Fibroblast of skin of abdomen (primary cell): ENCODE results near the gene SCRT2.

ENCODE experiments used
- DNase-seq: peaks from one replicate; pipeline ENCODE4 v3.0.0-alpha.2; 2013

SCRT2 gene

DNA sequence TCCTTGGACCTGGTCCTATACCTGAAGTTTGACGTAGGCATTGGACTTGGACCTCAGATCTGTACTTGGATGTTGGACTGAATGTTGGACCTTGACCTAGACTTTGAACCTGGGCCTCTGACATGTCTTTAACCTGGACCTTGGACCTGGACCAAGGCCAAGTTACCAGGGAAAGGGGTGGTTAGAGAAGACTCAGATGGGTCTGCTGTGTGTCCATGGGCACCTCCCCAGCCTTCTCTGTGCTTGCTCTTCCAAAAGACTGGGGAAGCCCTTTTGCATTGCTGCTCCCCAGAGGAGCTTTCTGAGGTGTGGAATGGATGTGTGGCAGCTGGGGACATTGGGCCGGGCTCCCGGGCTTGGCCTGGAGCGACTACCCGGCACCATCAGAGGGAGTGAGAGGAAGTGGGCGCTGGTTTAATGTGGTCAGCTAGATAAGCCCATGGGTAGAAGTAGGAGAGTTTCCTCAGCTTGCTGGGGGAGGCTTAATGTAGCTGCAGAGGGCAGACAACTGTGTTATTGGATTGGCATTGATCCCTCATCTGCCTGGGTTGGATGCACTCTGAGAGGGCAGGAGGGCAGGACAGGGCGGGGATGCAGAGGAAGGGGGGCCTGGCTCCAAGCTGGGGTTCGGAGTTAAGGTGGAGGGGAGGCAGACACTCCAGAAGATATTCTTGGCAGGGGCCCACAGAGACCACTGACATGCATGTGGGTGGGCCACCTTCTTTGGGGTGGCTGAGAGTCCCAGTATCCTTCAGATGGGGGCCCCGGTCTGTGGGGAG lies 4.2 kb downstream of the SCRT2 start:
- no peak for DNase-seq

- no peak for DNase-seq
Measured at GRCh38 chr20:669573-669972, 6.0 kb downstream of the SCRT2 start.

DNA sequence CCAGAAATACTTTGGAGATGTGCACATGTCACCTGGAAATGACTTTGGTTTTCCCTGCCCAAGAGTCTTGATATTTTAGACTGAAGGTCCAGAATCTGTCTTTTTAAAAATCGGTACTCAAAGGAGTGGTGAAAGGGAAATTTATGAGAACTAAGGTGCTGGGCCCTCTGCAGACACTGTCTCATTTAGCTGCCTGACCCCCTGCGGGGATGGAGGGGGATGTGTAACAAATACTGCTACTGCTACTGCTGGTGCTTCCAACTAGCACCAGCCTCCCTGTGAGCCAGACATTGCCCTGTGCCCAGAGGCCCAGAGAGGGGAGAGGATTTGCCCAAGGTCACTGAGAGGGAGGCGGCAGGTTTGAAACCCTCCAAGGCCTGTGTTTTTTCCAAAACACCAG lies 7.0 kb downstream of the SCRT2 start:
- DNase-seq: no peak

DNA sequence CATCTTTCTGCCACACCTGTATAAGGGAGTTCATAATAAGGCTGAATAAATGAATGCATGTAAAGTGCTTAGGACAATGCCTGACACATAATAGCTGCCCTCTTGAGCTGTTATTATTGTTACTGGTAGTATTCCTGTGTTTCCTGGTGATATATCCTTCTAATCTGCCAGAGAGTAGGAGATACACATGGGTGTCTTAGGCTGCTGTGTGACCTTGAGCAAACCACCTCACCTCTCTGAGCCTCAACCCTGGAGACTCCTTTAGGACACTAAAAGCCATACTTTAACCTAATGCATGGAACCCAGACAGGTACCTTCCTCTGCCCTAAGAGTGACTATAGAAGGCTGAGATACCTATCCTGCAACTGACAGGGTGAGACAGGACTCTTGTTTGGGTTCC lies 7.6 kb downstream of the SCRT2 start:
- DNase-seq: no peak

GRCh38 chr20:667351-668034 lies 8.1 kb downstream of the SCRT2 start:
- no peak for DNase-seq

DNA sequence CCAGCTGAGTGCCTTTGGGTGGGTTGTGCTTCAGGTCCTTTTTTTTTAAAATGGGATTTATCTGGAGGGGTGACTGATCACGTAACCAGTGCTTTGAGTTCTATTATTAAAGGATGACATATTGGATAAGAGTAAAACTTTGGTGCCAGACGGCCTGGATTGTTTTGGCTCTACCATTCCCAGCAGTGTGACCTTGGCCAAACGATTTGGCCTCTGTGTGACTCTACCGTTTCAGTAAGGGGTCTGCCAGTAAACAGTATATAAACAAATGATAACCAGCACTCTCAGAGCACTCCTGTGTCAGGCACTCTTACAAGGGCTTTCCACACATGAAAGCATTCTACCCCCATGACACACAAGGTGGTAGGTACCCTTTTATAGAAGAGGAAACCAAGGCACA lies 8.7 kb downstream of the SCRT2 start:
- DNase-seq: no peak

- DNase-seq: no peak
Measured at GRCh38 chr20:665276-665675, 10.3 kb downstream of the SCRT2 start.

DNA sequence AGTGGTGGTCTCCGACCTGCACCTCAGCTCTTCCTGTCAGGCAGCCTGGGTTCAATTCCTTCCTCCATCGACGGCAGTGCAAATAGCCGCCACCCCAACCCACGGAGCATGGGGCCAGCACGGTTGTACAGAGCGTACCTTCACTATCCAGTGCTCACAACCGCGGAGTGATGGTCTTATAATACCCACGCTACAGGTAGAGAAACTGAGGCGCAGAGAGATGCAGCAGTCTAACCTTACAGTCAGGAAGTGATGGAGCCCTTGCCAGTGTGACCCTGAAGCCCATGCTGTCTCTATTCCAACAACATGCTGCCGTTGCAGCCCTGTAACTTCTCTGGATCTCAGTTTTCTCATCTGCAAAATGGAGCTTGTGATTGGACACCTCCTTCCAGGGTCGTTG lies 11.0 kb downstream of the SCRT2 start:
- DNase-seq: no peak

- no peak for DNase-seq
Measured at GRCh38 chr20:664151-664550, 11.5 kb downstream of the SCRT2 start.

GRCh38 chr20:663315-664090 lies 12.1 kb downstream of the SCRT2 start:
- DNase-seq: no peak

DNA sequence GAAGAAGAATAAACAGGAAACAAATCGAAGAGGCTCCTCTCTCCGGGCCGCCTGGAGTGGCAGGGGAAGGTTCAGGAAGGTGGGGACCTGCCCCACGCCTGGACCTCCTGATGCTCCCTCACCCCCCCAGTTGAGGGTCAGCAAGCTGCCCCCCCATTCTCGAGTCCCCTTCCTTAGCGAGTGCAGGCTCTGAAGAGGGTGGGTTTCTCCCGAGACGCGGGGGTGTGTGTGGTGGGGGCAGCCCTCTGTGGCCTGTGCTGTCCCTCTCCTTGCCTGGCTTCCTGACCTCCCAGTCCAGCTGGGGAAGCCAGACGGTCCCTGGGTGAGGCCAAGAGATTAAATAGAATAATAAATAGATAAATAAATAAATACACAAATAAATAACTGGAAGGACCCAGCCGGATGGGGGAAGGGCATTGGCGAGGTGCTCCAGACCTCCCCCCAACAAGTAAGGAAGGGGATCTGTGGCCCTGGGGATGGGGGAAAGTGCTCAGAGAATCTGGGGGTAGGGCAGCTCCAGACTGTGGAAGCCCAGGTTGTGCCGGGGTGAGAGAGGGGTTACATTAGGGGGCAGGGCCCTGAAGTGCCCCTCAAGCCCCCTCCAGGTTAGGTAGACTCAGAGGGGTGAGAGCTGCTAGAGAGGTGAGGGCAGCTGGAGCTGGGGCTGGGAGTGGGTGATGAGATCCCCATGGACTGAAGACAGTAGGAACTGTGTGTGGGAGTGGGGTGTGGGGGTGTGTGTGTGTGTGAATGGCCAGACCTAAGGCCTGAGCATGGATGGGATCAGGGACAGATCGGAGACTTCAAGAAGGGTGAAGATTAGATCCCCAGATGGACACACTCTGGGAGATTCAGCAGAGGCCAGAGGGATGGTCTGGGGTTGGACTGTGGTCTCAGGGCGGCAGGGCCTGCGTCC lies 13.1 kb downstream of the SCRT2 start:
- DNase-seq: no peak

GRCh38 chr20:661474-662270 lies 13.9 kb downstream of the SCRT2 start:
- DNase-seq: no peak

GRCh38 chr20:658731-659291 lies 16.8 kb downstream of the SCRT2 start:
- peak; percentile 50 for DNase-seq

DNA sequence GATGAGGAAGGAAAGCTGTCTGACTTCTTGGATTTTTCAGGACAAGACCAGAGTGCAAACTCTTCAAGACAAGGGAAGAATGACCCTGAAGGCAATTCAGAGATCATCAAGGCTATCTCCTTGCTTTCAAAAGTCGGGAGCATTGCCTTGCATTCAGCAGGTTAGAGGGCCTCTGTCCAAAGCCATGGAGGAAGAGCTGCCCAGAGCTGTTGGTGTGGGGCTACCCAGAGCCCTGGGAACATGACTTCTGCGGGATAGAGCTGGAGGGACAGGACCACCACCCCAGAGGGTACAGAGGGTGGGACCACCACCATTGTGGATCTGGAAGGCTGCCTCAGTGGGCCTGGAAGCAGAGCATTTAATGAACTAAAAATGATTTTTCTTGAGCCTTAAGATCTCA lies 17.4 kb downstream of the SCRT2 start:
- DNase-seq: no peak

DNA sequence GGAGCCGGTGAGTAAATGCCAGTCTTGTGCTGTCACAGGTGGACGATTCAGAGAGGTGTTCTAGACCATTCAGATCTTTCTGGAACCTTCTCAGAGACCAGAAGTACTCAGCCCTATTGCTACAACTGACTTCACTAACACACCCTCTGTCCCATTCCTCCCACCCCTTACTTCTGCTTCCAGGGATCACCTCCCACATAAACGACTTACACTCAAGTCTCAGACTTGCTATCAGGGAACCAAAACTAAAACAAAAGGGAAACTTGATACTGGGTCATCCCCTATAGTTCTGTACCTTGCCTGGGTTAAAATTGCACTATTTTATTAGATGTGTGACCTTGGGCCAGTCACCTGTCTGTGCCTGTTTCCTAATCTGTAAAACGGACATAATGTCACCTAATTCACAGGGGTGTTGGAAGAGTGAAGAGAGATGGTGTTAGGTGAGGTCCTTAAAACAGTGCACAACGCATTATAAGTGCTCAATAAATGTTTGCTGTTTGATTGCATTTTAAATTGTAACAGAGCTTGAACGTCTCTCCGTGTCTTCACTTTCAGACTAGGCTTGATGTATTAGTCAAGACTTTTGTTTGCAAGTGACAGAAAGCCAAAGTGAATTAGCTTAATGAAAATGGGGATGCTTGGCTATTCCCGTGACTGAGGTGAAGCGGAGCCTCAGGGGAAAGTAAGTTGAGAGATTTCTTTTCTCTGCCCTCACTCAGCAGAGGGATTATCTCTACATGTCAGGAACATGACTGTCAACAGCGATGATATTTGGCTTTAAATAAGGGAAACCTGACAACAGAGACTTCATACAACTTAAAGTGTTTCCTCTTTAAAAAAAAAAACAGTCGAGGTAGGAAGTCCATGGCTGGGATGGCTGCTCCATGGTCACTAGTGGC lies 19.6 kb downstream of the SCRT2 start:
- no peak for DNase-seq

- DNase-seq: no peak
Measured at GRCh38 chr20:654417-654750, 21.2 kb downstream of the SCRT2 start.

DNA sequence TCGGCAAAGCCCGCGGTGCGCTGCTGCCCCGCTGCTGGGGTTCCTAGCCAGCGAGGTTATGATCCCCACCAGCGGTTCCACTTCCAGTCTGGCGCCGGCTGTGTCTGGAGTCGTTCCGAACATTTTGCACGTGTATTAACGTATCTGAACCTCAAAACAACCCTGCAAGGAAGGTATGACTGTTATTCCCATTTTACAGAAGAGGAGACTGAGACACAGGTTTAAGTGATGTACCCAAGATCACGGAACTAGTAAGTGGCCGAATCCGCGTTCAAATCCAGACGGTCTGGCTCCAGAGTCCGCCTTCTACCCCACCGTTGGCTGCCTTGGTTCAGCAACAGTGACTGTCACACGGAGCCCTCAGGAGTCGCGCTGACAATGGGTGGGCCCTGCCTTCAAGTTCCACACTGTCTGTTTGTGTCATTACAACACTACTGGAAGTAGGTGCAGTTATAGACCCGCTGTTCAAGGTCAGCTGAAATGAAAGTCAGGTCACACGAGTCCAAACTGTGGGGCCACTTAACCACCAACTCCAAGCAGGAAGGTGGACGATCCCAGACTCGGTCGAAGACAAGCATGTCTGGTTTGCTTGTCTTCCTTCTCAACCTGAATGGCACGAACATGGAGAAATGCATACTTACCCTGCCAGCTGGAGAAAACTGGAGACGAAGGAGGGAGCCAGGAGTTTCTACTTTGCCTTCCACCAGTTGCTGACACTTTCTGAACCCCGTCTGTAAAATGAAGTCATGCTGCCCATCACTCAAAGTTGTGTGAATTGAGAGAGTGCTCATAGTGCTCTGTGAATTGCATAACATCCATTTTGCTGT lies 21.8 kb downstream of the SCRT2 start:
- DNase-seq: no peak

DNA sequence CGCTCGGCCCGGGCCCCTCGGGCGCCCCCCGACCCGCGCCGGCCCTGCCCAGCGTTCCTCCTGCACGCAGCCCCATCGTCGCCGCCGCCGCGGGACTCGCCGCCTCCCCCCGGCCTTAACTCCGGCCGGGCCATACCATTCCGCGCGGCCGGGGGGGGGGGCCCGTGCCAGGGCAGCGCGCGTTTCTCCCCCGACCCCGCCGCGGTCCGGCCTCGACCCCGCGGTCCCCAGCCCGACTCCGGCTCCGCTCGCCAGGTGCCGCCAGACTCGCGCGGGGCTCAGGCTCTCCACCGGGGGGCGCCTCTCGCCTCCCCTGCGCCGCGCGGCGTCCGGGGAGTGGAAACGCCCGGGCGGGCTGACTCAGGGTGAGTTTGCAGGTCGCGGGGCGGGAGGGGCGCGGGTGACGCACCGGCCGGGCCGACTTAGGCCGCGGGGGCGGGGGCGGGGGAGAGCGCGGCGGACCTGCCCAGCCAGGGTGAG lies 22.5 kb downstream of the SCRT2 start, which contains the start of gene SRXN1:
Gene SRXN1, minus strand, starts transcription at position 91 of the 480 bp plus-strand sequence. Its CDS starts 15 bp downstream, at position 76.
- peak; percentile 93 for DNase-seq

DNA sequence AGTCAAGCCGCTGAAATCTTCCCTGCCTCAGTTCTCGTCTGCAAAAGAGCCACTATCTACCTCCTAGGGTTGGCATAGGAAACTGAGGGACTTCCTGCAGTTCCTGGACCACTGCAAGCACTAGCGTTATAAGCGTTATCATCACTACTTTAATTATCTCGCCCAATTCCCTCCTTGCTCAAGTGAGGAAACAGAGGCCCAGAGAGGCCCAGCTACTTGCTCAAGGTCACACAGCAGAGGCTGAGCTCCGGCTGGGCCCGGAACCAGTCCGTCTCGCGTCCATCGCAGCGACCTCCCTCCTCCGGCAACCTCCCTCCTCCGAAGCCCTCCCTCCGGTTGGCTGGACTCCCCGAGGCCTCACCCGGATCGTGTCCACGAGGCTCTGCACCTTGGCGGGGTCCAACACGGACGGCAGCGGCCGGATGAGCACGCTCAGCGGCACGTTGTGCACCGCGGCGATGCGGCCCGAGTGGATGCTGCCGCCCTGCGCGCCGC lies 22.9 kb downstream of the SCRT2 start:
- no peak for DNase-seq
